ENCODE measurements around the gene NUAK1.

The NUAK1 gene

DNA sequence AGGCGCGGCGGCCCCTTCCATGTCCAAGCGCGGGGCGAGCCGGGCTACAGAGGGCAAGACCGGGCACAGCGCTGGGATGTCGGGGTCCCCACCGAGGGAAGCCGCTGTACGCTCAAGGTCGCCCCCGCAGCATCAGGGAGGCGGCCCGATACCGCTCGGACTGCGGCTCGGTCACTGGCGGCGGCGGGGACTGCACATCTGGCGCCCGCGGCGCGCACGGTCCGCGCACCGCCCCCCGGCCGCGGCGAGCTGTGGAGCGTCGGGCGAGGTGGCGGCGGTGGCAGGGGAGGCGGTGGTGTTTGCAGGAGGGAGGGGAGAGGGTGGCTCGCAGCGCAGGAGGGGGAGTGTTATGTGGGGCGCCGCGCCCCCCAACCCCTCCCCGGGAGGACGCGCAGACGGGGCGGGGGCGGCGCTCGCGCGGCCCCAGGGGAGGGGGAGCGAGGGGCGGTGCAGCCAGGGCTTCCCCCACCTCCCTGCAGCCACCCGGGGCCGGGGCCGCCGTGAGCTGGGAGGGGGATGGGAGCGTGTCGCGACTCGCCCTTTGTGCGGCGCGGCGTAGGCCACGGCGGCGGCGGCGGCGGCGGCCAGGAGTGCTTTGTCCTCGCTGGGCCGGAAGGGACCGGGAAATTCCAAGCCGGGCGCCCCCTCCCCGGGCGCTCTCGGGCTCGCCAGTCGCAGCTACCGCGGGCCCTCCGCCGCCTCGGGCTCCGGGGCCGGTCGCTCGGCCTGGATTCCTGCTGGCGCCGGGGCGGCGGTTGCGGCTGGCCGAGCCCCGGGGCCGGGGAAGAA is at the start of gene NUAK1:
TSS of gene NUAK1 (minus strand) at position 322 of the 789 bp plus-strand sequence. CDS start at position 21, 301 bp downstream.
- DNase-seq = no peak

DNA sequence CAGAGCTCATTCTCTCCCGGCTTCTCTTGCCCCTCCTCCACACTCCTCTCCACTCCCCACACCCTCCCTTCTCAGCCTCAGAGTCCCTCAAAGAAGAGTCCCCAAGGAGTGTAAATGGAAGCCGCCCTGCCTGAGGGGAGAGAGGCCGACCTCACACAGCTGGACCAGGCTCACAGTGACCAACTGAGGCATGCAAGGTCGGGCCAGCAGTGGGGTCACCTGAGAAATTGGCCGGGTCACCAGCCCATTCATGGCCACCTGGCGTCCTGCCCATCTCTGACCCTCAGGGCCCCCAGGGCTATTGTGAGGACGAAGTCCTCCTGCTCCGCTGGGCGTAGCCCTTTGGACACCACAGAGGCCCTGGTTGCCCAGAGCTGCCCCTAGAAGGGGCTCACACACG is 49.5 kb upstream of the NUAK1 start:
- DNase-seq = no peak

- DNase-seq = no peak
These were observed 49.1 kb upstream of the NUAK1 start for GRCh38 chr12:106187842-106188241.

GRCh38 chr12:106187155-106187789 is 48.5 kb upstream of the NUAK1 start:
- DNase-seq = no peak

GRCh38 chr12:106183735-106184134 is 45.0 kb upstream of the NUAK1 start:
- no peak for DNase-seq

- DNase-seq = no peak
These were observed 42.8 kb upstream of the NUAK1 start for GRCh38 chr12:106181401-106182114.

DNA sequence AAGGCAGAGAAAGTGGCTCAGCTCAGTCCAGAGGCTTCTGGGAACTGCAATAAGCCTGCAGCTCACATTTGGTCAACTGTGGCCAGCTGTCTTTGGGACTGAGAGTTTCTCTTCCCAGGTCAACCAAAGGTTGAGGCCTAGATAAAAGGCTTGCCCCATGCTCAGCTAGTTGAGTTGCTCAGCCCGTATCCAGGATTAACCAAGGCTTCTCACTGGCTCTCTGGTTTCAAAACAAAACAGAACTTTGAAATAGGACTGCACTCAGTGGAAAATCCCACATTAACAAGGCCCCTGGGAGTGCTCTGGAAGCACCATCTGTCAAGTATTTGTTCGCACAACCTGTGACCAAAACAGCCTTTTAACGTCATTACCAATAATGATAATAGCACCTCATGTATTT is 40.3 kb upstream of the NUAK1 start:
- DNase-seq = no peak

DNA sequence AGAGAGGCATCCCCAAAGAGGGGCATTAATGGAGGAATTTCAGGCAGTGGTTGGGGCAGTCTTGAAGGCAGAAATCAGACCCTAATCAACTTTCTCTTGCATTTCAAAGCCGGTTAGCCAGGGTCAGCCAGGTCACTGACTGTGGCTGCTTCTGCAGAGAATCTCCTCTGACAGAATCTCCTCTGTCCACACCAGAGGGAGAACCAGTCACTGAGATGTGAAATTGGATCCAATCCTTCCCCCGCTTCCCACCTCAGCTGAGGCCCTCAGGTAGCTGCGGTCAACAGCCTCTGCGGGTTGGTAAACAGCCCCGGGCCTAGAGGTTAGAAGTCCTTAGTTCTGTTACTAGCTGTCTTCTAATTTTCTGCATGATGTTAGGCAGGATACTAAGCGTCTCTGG is 39.8 kb upstream of the NUAK1 start:
- no peak for DNase-seq

DNA sequence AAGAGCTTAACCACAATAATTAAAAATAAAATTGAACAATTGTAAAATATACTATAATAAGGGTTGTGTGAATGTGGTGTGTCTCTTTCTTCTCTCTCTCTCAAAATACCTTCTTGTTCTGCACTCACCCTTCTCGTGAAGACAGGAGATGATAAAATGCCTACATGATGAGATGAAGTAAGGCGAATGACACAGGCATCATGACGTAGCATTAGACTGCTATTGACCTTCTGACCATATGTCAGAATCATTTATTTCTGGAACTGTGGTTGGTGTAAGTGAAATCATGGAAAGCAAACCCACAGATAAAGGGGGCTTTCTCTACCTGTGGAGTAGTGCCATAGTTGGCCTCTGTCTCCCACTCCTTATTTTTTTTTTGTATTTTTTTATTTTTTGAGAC is 37.8 kb upstream of the NUAK1 start:
- DNase-seq = no peak

GRCh38 chr12:106174876-106175275 is 36.1 kb upstream of the NUAK1 start:
- no peak for DNase-seq

- DNase-seq = no peak
These were observed 34.7 kb upstream of the NUAK1 start for GRCh38 chr12:106173442-106173841.

DNA sequence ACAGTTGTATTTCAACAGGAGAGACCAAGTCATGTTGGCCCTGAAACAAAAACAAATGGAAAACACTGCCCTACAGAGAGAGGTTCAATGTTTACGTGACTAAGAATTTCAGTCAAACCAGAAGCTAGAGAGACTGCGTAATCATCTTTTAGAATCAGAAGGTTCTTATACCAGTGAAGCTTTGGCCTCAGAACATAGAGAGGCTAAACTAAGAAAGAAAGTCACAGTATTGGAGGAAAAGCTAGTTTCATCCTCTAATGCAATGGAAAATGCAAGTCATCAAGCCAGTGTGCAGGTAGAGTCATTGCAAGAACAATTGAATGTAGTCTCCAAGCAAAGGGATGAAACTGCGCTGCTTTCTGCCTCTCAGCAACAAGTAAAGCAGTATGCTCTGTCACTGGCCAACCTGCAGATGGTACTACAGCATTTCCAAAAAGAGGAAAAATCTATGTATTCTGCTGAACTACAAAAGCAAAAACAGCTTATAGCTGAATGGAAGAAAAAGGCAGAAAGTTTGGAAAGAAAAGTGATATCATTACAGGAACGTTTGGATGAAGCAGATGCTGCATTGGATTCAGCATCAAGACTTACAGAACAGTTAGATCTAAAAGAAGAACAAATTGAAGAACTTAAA is 32.5 kb upstream of the NUAK1 start:
- no peak for DNase-seq

DNA sequence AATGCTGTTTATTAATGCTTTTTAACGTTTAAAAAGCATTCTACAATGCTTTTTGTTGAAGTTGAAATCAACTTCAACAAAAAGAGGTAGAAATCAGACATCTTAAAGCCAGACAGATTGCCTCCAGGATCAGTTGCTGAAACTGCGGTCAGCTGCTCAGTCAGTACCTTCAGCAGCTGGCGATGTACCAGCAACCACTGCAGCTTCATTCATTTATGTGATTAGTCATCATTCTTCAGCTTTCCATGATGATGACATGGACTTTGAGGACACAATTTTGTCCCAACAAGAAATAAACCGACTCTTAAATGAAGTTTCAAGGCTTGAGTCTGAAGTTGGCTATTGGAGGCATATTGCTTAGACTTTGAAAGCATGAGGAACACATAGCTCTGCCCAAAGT is 31.5 kb upstream of the NUAK1 start:
- no peak for DNase-seq

GRCh38 chr12:106163712-106164111 is 25.0 kb upstream of the NUAK1 start:
- no peak for DNase-seq

DNA sequence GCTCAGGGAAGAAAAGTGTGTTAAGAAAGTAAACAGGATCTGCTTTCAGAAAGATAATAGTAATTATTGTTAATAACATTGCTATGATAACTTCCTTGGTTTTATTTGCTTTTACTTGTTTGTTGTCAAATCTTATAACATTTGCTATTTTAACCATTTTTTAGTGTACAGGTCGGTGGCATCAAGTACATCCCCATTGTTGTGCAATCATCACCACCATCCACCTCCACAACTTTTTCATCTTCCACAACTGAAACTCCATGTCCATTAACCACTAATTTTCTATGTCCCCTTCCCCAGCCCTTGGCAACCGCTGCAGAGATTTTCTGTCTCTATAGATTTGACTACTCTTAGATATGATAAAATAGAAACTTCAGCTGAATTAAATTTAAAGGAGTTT is 22.7 kb upstream of the NUAK1 start:
- no peak for DNase-seq

DNA sequence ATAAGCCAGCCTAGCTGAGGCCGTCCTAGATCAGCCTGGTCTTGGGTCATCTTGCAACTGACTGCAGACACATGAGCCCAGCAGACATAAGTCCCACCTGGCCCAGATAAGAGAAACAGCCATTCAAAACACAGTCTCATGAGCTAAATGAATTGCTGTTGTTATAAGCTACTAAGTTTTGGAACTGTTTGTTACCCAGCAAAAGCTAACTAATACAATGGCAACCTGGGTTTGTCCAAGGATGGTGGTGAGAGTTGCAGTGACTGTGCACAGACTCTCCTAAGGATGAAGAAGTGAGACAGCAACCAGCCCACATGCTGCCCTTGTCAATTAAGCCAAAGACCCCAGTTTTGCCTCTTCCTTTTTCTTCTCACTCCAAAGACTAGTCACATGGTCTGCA is 22.2 kb upstream of the NUAK1 start:
- no peak for DNase-seq

- DNase-seq = no peak
These were observed 19.0 kb upstream of the NUAK1 start for GRCh38 chr12:106157802-106158201.

GRCh38 chr12:106154751-106155273 is 16.1 kb upstream of the NUAK1 start:
- no peak for DNase-seq

- DNase-seq = no peak
These were observed 13.6 kb upstream of the NUAK1 start for GRCh38 chr12:106152334-106152733.

DNA sequence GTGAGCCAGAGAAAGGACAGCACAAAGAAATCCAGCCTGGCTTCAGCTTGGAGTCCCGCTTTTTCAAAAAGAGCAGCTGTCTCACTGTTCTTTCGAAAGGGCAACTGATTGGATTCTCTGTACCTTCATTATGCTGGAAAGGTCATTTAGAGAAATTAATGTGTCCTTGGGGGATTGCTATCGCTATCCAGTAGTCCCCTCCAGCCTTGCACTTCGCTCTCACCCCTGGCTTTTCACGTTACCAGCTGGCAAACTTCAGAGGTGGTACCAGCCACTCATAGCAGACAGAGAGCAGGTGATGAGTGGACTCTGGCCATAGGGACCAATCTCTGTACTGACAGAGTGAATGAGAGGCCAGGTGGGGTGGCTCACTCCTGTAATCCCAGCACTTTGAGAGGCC is 11.8 kb upstream of the NUAK1 start:
- no peak for DNase-seq

DNA sequence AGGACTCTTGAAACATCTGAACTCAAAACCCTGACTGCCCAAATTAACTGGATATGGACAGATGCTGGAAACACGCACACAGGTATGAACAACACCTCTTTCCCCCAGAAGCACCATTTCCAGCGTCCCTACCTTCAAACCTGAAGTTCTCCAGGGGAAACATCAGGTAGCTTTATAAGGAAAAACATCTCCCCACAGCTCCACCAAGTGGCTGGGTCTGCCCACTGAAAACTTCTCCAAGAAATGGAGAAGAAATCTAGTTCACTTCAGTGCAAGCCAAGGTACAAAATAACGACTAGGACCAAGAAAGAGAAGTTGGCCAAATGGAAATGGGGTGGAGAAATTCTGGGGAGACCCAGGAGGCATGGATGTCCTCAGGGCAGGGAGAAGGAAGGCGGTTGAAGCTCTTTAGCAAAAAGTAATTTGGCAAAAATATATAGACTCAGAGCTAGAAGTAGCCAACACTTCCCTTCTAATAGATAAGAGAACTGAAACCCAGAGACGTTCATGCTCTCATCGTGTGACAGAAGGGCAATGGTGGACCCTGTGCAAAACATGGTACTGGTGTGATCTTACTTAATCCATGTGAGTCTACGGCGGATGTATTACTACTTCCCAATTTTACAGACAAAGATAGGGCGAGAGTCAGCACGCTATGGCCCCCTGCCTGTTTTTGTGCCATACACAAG is 10.5 kb upstream of the NUAK1 start:
- peak; percentile 49 for DNase-seq

GRCh38 chr12:106147956-106148355 is 9.2 kb upstream of the NUAK1 start:
- DNase-seq = no peak

DNA sequence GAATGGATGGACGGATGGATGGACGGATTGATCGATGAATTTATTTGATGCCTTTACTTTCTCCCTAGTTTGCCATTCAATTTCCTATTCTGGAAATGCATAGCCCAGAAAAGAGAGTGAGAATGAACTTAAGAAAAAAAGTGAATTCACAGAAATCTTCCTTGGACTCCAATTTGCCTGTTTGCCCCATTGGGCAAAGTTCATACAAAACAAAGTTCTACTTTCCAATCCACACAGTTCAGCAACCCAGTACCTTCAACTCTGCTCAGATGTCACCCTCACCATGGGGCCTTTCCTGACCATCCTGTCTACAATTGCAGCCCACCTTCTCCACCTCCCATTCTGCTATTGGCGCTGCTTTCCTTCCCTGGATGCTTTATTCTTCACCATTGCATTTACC is 8.2 kb upstream of the NUAK1 start:
- DNase-seq = no peak
